NOMO-1 treated with dmso at 0.1 percent for 144 hours (cell line): ENCODE measurements around the gene TENT5C.

ENCODE experiments used
- DNase-seq: peaks from one replicate; lab custom pipeline; 2025; ENCODE audit not compliant: unreplicated experiment; lab: John Stamatoyannopoulos, UW

Gene TENT5C

DNA sequence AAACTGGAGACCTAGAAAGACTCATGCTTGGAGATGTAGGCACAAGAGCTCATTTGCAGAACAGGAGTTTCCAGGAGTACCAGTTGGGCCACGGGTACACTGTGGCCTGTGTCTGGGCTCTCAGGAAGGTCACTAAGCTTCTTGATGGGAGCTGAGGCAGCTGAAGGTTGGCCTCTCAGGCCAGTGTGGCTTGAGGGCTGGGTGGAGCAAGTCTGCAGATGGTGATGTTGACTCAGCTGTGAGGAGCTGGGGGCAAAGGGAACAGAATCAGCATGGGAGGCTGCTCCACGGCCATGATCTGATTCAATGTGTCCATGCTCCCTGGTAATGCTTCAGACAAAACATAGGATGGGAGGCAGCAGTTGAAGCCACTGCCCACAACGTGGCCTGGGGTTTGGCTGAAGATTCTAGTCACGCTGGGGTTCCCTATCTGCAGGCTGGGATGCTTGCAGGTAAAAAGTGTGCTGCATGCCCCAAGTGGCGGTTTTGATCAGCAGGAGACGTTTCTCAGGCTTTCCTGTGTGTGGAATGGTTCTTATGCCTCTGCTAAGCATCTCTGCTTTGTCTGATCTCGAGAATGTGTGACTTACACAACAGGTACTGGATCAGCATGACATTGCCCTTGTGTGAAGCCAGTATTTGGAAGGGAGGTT, 15.4 kb upstream of the TENT5C start:
- no peak for DNase-seq

DNA sequence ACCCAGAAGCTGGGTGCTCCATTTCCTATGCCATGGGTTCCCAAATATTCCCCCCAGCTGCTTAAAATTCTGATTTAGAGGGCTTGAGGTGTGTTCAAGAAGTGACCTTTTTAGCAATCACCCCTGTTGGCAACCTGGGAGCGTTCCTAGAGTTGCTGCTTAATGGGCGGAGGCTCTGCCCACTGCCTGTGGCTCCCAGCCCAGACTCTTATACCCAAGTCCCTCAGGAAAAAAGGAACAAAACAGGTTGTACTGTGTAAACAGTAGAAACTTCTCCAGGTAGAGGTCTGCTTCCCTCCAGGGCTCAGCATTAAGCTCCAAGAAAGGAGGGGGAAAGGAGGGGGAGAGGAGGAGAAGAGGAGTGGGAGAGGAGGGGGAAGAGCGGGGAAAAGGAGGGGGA, 14.6 kb upstream of the TENT5C start:
- DNase-seq, result no peak

DNA sequence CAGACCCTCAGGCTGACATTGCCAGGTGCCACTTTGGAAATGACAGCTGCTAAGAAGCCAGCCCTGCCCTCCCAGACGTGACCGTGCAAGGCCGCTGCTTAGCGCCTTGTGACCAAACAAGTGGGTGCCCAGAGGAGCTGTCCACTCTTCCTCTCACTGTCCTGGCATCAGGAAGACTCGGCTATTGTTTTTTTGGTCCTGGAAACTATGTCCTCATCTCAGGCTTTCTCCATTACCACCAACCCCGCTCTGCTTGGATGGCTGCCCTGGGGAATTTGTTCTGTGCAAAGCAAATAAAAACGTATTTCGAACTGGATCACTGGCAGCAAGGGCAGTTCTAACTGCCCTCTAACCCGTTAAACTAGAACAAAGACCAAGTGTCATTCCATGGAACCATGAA, 13.7 kb upstream of the TENT5C start:
- DNase-seq, result no peak

DNA sequence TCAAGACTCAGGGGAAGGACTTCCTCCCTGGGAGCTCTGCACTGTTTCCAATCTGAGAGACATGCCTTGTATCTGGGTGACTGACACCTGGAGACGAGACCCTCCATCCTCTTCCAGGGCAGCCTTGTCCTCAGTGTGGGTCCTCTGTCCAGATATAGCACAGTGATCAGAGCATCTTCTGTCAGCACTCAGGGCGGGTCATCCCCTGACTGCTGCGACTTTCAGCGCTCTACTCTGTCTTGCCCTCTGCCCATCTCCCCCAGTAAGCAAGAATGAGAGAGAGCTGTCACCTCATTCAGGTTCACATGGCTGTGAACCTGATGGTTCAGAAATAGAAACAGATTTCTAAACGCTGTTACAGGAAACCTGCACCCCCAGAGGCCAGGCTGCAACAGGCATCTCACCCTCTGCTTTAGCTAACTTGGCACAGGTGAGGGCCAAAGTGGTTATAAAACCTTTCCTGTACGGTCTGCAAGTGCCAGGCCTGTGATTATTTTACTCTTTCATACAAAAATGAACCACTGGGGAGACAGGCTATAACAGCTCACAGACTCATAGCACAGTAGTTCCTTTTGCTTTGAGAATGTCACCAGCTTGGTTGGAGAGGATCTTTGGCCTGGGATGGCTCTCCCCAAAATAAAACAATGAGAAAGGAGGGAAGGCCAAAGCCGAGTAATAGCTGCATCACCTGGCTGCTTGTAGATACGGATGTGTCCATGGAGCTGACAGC, 11.4 kb upstream of the TENT5C start:
- DNase-seq, result no peak

DNA sequence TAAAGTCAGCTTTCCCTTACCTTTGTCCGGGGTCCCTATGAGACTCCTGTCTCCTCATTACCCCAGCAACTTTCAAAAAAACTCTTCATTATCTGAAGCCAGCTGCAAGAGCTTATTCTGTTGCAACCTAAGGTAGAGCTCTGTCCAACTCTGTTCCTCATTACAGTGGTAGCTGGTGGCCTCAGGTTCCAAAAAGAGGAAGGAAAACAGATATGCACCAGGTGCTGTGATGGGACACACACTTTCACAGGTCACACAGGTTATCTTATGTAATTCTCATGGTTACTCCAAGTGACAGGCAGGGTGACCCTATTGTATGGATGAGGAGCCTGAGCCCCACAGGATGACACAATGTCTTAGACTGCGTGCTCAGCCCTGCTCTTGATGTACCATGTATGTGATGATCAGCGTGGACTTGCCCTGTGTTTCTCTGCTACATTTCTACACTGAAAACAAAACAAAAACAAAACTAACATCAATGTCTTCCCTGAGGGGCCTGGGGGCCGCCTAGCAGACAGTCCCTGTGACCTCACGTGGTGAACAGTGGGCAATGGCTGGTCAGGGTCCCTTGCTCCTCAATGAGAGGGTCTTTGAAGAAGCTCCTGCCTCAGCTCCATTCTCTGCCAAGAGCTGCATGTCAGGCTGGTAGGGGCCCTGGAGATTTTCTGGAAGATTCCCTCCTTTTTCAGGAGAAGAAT, 9.7 kb upstream of the TENT5C start:
- DNase-seq, result no peak

DNA sequence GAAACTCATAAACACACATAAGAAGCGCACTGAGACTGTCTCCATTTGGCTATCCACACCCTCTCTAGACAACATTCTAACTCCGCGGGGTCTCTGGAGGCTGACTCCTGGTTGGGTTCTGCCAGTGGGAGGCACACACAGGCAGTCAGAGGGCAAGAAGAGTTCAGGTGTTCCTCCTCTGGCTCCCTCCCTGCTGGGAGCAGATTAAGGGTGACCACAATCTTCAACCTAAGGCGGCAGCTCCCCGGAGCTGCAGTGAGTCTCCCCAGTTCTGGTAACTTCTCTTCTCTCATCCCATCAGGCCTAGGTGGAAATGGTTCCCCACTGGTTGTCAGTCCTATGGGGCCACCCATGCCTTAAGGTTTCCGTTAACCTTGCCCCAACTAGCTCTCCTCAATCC, 7.4 kb upstream of the TENT5C start:
- no peak for DNase-seq

DNA sequence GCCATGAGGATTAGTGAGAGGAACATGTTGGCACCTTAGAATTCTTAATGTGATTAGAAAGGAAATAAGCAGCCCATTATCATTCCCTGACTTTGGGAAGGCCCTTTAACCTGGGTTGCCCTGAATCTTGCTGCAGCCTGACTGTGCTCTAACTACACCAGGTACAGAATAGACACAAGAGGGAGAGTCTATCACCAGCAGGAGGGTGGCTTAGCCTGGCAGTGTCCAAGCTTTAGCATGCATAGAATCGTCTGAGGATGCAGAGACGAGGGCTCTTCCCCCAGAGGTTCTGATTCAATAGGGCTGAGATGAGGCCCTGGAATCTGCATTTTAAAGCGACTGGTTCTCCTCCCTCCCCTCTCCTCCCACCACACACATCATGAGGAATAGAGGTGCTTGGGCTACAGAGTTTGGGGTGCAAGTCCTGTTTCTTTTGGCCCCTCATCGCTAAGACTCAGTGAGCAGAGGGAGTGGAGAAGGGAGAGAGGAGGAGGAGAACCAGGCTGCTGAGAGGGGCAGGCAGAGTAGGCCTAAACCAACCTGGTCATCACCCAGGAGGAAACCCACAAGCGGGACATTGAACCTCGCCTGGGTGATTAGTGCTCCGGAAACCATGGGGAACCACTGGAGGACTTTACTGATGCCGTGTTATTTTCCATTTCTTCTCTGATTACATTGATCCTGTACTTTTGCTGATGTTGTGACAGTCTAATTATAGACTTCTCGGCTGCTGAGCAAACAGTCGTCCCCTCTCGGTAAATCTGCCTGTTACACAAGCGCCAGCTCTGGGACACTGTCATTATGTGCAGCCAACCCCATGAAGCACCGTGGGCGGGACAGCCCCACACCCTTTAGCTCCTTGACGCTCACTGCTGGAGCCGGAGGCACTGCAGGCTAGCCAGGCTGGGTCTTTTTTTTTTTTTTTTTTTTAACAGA, 6.3 kb upstream of the TENT5C start:
- DNase-seq, result no peak

DNA sequence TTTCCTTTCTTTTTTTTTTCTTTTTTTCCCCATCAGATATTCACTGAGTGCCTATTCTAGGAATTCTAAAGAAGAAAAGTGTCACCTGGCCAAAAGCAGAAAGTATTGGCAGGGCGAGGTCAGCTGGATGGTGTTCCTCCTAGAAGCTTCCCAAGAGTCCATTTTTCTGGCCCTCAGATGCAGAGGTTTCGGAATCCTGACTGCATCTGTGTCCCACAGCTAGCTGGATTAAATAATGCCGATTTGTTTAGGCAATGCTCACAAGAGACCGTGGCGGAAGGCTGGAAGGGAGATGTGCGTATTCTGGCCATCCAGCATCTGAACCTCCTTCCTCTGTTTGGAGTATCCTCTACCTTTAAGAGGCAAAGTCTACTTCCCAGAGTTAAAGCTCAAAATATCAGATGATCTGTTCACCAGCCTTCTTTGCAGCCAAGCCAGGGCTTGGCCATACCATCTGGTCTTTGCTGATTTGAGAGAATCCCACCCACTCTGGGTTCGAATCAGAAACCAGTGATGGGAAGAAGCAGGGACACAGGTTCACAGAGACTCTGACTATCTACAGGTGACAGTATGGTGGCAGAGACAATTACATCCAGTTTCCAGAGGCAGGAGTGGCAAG, 5.4 kb upstream of the TENT5C start:
- no peak for DNase-seq

DNA sequence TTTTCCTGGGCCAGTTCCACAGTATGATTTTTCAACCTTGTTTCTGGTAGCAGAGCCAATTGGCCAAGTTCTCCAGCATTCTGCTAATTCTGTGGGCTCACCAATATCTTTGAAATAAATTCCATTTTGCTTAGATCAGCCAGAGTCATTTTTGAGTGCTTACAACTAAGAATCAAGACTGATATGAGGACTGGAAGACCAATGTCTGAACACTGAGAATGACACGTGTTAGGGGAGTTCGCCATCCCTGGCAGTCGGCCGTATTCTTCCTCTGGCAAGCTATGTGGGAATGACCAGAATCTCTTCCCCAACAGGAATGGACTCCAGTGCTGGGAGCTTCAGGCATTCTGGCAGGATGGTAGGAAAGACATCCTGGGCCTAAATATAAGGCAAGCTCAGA, 4.9 kb upstream of the TENT5C start:
- DNase-seq, result no peak

DNA sequence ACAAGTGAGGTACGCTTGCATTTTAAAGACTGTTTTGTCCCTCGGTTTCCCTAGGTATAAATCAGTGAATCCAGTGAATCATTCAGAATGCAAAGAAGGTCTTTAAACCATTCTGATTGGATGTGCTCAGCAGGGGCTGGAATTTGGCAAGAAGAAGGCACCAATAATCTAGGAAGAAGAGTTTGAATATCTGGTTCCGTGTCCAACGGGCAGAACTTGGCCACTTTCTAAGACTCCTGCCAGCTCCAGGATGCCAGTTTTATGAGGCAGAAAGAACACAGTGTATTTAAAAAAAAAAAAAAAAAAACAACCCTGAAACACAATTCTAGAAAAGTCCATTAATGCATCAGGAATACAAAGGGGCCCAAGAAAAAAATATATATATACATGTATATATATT, 3.0 kb upstream of the TENT5C start:
- no peak for DNase-seq

DNA sequence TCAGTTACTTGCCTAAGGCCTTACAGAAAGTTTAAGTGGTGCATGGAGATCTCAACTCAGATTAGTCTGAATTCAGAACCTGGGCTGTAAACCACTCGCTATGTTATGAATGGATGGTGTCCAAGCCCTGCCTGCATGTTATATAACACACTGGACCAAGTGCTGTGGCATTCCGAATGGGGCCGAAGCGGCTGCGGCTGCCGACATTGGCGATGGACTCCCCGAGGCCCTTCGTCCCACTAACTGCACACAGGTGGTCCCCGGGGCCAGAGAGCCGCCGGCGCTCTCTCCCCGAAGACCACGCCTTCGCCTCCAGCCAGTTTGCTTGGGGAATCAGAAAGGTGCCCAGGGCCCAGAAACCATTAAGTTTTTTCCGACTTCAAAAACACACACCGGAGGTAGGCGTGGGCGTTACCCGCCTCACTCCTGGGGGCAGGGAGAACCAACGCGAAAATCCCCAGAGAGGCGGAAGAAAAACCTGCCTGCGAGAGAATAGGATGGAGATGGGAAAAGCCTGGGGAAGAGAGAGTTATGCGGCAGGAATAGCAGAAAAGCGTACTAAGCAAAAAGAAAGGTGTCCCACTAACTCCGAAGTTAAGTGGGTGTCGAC, 579 bp upstream of the TENT5C start:
- no peak for DNase-seq

DNA sequence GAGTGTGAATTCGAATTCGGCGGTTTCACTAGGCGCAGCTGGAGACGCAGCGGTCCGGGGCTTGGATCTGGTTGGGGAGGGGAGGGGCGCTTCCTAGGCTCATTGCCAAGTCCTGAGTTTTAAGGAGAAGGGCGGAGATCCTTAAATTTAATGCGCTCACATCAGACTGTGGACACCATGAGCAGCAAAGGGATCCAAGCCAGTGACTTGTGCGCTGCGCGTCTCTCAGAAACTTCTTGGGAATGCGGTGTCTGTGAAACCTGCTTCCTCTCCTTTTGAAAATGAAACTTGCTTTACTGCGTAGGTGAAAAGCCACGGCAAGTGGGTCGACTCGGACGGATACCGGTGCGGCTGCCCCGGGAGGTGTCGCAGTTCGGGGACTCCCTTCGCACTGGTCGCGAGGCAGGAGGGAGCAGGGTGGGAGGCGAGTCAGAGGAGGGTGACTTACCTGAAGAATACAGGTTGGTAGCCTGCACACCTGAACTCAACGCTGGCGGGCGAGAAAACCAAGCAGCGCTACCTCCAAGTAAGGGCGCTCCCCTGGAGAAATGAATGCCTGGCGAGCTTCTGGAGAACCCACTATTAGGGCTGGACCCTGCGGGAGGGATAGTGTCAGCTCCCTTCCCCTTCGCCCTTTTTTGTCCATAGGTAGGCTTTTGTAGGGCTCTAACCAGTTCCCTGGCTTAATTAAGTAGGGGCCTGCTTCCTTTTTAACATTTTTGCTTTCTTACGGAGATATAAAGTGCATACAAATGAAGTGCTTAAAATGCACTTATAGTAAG, 992 bp downstream of the TENT5C start:
- DNase-seq, result no peak

DNA sequence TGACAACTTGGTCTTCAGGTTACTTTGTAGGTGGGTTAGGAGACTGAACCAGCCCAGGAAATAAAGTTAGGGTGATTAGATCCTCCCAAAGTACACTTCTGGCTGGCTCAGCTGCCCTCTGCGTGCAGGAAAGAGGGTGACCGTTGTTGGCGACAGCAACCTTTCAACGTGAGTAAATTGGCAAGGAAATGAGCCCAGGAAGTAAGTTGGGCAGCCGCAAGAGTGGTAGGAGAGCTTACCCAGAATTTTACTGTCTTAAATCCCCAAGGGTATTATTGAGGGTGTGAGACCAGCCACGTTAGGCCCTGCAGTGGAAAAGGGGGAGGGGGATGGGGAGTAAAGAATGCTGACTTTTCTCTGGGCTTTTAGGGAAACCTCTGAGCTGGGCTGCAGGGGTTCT, 1.6 kb downstream of the TENT5C start:
- DNase-seq, result no peak

DNA sequence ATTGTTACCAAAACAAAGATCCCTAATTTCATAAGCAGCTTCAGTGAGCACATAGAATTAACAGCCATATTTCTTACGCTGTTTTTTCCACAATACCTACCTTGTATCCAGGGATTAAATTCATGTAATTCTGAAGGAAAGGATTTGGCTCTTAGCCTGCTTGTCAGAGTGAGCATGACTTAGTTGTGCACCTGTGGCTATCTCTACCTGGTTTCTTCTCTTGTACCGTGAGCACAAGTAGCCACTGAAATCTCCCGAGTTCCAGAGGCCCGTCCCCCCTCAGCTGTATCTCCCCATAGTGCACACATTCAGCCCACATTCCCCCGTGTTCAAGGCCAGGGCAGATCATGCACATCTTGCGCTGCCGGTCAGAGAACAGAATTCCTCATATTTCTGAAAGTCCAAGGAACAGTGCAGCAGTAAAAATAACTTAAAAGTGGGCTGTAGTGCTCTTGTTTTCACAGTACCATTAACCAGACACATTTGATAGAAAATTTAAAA, 2.3 kb downstream of the TENT5C start:
- no peak for DNase-seq

DNA sequence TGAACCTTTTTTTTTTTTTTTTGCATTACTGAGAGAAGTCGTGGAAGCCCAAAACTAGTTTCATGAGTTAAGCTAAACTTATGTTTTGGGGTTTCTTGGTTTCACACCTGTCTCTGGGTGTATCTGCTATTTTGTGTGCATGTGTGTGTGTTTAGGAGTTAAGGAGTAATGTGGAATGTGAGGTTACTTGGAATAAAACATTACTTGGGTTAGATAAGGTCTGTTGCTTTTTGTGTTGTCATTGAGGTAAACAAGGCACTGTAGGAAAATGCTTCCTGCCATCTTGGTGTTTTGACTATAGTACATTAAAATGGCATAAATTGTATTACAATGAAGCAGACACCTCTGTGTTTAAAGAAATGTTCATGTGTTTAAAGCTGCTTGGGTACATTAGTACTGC, 2.9 kb downstream of the TENT5C start:
- DNase-seq, result no peak

DNA sequence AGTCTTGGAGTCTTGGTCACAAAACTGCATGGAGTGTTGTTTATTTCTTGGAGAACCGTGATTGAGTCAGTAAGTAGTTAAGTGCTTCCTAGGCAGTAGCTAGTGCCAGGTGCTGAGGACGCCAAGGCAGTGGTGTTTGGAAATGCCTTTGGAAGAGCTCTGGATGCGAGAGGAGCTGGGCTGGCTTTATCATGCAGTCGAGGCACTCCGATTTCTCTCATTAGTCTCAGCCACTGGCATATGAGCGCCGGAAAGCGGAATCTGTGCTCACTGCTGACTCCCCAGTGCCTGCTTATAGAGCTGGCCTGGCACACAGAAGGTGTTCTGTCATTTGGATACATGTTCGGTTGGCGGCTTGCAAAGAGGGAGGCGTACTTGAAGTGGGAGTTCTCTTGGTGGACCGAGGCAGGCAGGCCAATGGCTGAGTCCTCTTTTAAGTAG, 3.6 kb downstream of the TENT5C start:
- DNase-seq, result no peak

DNA sequence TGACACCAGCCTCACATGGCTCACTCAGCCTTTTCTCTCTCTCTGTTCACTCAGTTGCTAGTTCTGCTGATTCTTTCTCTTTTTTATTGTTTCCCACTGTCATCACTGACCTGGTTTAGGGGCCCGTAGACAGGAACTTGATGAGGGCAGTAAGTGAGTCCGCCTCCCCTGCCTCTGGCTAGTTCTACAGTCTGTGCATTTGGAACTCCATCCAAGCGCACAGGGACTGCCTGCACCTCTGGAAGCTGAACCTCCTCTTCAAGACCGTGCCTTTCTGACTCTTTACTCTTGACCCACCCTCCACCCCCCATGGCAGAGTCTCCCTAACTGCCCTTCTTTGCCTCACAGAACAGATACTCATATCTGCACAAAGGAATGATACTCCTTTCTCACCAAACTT, 4.2 kb downstream of the TENT5C start:
- DNase-seq, result no peak

DNA sequence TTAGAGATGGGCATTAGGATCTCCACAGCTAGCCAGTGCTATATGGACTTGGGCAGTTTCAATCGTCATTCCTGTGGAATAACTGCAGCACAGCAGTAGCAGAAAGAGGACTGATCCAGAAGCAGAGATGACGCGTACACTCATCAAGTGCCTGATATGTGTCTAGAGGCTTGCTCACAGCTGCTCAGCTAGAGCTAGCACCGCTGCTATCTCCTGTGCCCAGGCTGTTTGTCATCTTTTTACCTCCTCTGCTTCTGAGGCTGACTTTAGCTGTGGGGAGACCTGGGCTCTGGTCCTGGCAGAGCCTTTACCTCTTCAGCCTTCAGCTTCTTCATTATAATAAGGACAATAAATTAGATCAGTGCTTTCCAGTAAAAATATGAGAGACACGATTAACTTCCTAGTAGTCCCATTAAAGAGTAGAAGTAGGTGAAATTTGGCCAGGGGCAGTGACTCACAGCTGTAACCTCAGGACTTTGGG, 5.3 kb downstream of the TENT5C start:
- no peak for DNase-seq

DNA sequence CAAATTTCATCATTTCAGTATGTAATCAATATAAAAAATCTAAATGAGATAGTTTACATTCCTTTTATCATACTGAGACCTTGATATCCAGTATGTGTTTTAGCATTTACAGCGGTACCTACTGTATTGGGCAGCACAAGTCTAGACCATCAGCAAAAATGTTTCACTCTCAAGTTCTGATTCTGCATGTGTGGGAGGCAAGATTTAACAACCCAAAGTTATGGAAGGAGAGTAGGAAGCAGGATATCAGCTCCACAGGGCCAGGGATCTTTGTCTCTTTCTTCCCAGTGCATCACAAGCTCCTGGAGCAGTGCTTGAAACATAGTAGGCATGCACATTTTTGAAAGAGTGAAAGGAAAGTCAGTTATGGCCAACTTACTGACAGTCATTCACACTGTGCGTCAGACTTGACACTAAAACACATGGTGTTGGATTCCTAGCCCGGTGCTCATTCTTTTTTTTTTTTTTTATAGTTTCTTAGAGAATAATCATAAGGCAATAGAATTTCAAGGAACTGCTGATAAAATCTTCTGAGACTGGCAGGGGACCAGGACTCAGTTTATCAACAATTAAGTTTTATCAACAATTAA, 6.1 kb downstream of the TENT5C start:
- DNase-seq, result no peak
